CD4-positive, alpha-beta T cell treated with Interleukin-15 for 1 hour (primary cell): ENCODE results near the gene SGTA.
"Not testable (repeated sequence)": the region's sequence is repeated elsewhere in the genome, so short reads cannot be mapped to it uniquely, and the experiment has no call there.

Source experiments
- DNase-seq: peaks from one replicate; pipeline ENCODE4 v3.0.0-alpha.2; 2020

Gene SGTA

DNA sequence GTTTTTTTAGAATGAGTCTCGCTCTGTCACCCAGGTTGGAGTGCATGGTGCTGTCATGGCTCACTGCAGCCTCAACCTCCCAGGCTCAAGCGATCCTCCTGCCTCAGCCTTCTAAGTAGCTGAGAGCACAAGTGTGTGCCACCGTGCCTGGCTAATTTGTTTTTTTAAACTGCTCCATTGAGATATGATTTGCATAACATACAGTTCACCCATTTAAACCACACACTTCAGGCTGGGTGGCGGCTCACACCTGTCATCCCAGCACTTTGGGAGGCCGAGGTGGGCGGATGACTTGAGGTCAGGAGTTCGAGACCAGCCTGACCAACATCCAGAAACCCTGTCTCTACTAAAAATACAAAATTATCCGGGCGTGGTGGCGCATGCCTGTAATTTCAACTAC lies 9.6 kb upstream of the SGTA start:
- DNase-seq = not testable (repeated sequence)

DNA sequence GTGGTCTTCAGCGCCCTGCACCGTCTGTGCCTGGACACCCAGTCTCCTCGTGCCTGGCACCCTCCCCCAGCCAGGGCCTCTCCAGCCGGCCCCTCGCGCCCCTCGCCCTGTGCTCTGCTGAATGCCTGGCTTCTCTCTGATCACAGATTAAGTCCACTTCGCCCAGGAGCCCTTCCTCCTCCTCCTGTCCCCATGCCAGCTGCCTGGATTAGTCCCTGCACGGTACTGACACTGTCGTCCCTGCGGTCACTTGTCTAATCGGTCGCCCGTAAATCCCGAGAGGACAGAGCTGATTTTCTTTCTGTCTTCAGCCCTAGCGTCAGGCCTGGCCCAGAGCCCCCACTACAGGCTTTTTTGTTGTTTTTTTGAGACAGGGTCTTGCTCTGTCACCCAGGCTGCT lies 8.8 kb upstream of the SGTA start:
- no peak for DNase-seq

DNA sequence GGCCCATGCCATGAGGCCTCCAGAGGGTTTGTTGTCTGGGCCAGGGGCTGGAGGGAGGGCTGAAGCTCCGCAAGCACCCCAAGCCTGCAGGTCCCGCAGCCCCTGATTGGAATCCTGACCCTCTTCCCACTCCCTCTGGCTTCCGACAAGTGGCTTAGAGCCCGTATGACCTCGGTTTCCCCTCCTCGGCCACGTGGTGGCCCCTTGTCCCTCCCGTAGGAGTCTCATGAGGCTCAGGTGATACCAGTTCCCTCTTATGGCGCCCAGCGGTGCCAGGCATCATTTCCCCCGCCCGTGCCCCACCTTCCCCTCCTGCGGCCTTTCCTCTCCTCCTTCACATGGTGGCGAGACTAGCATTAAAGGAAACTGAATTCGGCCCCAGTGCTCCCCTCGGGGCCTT lies 8.4 kb upstream of the SGTA start:
- no peak for DNase-seq

DNA sequence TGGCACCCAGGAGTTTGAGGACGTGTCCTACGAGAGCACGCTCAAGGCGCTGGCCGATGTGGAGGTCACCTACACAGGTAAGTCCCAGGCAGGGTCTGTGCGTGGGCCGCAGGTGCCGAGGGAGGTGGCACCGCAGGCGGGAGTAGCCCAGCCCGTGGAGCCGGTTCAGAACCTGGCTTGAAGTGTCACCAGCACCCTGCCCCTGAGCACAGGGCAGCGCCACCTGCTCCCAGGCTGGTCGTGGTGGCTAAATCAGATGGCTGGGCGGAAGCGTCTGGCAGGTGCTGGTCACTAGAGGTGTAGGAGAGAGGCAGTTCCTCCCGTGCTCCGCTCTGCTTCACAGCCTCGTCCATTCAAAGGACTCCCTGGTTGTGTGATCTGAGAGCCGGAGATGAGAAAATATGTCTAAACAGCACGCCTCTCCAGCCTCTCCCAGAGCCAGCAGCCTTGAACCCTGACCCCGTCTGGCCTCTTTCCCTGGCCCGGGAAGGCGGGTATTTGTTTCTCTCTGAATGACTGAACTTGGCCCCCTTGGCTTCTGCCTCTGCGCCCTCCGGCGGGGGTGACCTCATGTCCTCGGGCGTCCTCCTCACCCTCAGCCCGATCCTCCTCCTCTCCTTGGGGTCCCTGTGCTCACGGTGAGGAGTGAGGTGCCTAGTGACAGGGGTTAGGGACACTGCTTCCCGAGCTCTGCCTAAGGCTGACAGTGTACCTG lies 7.6 kb upstream of the SGTA start:
- no peak for DNase-seq

DNA sequence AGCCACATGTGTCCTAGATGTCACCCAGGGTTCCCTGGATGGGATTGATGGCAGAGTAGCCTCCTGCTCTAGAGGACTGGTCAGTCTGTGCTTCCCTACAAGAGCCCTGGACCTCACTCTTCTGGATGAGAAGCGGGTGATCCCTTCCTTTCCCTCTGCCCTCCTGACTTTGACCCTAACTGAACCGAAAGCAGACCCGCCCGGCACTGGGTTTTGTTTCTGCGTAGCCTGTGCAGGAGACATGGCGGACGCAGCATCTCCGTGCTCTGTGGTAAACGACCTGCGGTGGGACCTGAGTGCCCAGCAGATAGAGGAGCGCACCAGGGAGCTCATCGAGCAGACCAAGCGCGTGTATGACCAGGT lies 7.1 kb upstream of the SGTA start:
- no peak for DNase-seq

DNA sequence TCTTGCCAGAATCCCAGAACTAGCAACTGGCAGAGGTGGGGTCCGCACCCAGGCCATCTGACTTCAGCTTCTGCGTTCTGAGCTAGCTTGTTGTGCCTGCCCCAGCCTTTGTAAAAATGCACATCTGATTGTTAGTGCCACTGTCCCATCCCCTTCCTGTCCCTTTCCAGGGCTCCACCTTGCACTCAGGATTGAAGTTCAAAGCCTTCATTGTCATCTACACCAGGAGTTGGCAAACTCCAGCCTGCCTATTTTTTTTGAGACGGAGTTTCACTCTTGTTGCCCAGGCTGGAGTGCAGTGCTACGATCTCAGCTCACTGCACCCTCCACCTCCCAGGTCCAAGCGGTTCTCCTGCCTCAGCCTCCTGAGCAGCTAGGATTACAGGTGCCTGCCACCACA lies 5.2 kb upstream of the SGTA start:
- no peak for DNase-seq

DNA sequence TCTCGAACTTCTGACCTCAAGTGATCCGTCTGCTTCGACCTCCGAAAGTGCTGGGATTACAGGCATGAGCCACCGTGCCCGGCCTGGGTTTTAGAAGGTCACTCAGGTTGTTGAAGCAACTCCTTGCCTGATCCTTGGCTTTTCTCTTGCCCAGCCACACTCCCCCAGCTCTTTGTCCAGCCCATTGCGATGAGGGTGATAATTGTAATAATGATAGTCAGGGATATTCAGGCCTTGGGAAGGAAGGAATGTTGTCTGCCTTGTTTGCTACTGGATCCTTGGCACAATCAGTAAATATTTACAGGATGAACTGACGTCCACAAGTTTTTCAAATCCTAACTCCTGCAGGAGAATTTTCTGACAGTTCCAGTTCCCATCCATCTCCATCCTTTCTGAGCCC lies 4.0 kb upstream of the SGTA start:
- no peak for DNase-seq

DNA sequence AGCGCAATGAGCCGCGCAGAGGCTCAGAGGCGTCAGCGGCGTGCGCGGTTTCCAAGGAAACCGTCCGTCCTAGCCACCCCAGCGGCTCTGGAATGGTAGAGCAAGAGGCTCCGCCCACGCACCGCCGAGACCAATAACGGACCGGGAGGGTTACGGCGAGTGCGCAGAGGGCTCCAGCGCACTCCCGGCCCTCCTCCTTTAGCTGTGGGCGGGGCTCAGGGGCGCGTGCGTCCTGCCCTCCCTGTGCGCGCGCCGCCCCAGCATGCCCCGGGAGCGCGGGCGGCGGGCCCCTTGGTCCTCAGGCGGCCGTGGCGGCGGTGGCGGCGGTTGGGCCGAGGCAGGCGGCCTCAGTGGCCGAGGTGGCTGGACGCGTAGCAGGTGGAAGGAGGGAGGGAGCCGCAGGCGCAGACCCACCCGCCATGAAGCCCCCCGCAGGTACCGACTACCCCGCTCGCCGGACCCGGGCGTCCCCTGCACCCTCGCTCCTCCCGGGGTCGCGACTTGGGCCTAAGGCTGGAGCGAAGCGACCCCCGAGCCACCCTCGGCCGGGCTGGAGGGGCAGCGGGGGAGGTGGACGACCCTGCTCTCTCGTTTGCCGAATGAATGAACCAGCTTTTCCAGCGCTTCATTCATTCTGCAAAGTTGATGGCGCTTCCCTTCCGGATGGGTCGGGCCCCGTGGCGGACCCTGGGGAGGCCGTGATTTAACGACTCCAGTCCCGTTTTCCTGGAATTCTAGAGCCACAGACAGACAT lies 2.3 kb upstream of the SGTA start, which contains the start of gene THOP1:
Gene THOP1 (plus strand): TSS at position 260 of the 754 bp plus-strand sequence. CDS start 160 bp downstream, at position 420.
- DNase-seq = peak; percentile 99

DNA sequence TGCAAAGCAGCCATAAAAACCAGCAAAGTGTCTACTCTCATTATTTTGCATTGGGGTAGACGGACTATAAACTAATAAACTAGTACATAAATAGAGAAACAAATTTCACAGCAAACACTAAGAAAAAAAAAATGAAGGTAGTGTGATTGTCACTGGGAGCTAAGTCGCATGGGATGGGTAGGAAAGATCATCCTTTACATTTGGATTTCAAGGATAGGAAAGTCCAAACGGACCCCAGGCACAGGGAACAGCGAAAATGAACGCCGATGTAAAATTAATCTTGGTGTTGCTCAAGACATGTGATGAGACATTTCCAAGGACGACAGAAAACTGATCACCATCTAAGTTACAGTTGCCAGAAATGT lies 690 bp upstream of the SGTA start:
- DNase-seq = no peak

DNA sequence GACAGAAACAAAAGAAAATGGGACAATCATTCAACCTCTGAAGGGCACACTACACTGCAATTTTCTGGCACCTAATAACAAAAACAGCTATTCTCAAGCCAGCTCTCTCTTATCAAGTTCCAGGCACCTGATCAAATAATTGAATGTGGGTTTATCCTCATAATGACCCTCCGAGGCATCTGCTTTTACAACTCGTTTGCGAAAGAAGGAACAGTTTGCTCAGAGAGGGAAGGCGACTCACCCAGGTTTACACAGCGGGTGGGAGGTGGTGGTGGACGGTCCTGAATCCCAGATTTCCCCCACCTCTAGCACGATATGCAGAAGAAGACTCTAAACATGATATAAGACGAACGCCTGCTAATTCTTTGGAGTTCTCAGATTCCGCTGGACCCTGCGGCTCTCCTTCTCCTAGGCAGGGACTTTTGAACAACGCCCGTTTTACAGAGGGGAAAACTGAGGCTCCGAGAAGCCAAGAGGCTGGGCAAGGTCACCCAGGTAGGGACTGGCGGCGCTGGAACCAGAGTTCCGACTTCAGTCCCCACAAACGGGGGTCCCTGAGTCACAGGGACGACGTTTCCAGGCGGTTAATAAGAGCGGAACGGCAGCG lies 641 bp downstream of the SGTA start:
- no peak for DNase-seq

DNA sequence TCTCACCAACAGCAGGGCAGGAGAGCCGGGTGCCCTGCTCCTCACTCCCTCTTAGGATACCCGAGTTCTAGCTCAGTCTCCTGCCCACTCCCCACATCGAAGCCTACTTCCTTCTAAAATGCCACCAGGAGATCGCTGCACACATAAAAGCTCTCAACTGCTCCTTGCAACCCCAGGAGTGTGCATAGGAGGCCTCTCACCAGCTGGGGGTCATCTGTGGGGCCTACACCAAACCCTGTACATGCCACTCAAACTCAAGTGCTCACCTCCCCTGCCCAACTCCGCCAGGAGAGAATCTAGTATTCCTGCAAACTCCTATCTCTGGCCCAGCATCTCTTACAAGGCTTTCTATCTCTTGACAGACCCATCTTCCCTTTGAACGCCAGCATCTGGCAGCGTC lies 2.8 kb downstream of the SGTA start:
- no peak for DNase-seq

DNA sequence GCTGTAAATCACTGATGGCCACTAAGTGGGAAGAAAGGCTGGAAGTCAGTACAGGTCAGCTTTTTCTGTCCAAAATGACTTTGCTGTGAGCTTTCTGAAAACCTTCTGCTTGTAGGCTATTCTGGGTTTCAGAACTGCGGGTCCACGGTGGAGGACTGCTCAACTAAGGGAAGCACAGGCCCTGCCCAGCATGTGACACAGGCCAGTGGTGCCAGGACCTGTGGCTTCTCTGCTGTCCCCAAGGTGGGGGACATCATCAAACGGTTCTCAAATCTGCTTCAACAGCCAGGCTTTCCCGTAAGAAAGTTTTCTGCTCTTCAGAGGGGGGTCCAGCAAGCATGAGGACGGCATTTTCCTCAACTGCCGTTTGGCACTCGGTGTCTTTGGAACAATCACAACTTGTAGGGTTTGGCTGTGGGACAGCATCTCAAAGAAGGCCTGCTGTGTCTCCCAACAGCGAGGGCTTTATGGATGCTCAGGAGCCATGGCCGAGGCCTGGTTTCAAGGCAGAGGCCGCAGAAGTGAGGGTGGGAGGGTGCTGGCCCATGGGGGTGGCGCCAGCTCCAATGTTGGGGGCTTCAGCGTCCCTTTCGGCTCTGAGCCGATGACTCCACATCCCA lies 3.8 kb downstream of the SGTA start:
- no peak for DNase-seq

DNA sequence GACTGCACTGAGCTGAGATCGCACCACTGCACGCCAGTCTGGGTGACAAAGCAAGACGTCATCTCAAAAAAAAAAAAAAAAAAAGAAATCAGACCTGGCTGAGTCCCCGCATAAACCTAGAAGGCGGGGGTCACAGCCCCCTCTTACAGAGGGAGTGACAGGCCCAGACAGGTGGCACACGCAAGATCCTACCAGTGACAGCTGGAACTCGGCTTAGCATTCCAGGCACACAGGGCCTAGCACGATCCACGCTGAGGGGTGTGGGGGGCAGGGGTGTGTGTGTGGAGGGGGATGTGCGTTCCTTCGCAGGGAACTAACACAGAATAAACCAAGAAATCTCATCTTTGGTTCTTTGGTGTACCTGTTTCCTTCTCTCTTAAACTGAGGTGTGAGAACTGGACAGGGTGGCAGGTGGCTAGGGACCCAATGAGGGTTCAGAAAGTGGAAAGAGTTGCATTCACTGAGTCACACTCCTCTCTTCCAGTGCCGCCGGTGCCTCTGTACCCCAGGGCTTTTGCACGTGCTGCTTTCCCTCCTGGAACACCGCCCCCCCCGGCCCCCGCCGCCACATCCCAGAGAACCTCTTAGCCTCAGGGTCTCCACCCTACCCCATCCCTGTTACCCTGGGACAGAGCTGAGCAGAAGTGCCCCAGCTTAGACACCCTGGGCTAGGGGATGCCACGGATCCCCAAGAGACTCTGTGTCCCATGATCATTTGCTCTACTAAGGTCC lies 5.0 kb downstream of the SGTA start:
- DNase-seq = no peak

DNA sequence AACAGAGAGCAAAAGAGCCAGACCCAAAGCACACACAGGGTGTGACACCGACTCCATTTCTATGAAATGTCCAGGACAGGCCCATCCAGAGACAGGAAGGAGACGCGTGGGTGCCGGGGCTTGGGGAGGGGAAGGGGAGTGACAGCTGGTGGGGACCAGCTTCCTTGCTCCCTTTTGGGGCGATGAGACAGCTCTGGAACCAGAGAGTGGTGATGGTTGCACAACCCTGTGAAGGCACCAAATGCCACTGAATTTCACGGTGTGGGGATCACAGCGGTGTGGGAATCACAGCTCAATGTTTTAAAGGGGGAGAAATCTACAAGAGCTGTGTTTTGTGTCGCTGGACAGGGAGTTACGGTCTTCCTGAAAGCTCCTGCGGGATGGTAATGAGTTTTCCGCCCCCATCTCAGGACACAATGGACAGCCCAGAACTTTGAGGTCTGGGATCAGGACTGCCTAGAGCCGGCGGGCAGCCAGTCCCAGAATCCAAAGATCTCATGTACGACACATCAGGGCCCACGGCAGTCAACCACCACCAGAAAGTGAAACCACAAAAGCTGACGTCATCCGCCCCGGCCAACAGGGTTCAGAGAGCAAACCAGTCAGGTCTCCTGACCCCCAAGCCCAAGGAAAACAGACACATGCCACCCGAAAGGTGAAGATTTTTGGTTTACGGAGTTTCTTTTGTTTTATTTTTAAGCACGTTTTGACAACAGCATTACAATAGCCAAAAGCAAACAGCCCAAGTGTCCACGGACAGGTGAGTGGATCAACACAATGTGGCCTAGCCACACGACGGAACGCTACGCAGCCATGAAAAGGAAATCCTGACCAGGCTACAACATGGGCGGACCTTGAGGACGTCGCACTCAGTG lies 7.3 kb downstream of the SGTA start:
- DNase-seq = peak; percentile 71

DNA sequence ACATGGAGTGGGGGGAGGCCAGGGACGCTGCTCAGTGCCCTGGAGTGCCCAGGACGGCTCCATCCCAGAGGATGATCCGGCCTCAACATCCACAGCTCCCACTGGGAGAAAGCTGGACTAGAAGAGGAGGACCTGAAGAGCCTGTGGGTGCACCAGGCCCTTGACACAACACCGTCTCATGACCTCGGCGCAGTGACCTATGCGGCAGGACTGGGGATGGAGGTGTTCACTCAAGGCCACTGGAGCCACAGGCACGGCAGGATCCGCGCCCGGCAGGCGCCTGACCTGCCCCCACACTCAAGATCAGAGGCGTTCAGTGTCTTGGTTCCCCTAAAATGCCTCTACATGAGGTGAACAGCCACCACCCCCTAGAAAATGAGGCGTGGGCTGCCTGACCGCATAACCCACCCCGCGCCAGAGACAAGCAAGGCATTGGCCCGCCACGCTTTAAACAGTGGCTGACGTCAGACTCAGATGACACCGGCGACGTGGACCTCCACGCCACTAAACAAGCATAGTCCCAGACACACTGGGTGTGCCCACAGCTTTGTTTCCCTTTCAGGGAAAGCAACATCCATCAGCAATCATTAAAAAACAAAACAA lies 8.0 kb downstream of the SGTA start:
- peak; percentile 27 for DNase-seq

DNA sequence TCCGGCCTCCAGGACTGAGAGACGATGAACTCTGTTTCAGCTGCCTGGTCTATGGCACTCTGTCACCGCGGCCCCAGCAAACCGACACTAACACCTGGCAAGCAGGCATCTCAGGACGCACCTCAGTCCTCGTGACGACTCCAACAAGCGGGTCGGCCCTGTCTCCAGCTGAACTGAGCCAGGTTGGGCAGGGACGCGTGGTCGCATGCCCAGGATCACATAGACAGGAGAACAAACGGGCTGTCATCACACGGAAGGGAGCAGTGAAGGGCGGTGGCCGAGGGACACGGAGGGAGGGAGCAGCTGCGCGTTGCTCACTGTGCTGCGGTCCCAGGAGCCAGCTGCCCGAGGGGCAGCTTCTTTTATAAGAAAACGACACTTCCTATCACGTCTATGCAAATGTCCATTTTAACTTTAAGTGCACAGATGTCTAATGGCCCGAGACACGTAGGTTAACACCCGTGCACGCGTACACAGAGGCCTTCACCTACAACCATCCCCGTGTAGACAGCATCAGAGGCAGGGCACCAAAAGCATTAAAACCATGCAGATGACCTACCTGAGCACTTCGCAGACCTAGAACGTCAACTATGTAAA lies 8.9 kb downstream of the SGTA start:
- no peak for DNase-seq

DNA sequence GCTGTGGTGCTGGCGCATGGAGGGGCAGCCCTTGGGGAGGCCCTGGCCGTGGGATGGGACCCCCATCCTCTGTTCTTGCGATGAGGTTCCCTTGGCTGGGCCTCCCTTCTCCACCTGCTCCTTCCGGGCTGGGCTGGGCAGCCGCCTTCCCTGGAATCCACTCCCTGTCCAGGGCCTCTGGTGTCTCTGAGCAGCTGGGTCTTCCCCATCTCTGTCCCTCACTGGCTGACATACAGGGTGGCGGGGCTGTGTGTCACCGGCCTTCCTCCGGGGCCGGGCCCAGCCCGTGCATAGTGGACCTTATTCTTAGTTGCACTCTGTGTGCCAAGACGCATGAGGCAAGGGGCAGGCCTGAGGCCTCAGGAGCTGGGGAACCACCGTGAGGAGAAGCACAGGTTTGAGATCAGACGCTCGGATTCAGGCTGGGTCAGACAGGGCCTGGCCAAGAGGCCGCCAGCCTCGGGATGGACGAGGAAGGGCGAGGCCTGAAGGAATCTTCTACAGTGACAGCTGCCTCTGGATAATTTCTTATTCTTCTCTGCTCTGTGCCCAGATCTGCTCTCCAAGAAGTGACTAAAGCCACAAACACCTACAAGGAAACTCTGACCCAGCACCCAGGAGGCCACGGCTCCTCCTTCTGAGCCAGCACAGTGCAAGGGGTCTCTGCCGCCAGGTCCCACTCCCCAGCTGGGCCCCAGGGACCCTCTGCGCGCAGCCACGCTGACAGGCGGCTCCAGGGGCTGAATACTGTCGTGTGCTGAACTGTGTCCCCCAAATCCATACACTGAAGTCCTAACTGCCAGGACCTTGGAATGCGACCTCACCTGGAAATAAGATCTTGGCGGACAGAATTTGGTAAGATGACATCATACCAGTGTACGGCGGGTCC lies 11.0 kb downstream of the SGTA start:
- no peak for DNase-seq

DNA sequence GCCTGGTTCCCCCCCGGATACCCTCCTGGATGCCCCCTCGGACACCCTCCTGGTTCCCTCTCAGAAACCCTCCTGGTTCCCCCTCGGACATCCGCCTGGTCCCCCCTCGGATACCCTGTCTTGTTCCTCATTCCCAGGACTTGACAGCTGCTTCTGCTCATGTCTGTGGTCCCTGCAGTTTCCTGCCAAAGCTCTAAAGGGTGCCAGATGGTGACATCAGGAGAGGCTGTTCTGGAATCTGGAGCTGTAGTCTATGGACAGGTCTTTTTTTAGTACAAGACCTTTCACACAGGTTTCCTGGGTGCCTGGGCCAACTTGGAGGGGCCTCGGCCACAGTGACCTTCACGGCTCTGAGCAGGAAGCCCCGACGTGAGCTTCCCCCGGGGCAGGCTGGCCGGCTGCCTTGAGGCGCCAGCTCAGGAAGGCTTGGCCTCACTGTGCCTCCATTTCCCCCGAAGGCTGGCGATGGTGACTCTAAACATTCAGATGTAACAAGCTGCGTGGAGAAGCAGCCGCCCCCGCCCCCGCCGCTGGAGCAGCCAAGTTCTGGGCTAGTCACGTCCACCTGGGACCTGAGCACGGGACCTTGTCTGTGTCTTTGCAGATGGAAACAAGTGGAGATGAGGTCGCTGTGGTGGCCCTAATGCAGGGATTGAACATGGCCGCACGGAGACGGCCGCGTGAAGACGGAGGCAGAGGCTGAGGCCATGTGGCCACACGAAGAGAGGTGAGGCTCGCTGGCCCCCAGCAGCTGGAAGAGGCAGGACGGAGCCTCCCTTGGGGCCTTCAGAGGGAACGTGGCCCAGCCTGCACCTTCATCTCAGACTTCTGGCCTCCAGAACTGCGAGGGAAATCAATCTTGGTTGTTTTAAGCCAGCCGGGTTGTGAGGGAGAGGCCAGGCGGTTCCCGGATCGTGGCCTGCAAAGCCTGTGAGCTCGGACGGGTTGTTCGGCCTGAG lies 12.7 kb downstream of the SGTA start:
- no peak for DNase-seq

DNA sequence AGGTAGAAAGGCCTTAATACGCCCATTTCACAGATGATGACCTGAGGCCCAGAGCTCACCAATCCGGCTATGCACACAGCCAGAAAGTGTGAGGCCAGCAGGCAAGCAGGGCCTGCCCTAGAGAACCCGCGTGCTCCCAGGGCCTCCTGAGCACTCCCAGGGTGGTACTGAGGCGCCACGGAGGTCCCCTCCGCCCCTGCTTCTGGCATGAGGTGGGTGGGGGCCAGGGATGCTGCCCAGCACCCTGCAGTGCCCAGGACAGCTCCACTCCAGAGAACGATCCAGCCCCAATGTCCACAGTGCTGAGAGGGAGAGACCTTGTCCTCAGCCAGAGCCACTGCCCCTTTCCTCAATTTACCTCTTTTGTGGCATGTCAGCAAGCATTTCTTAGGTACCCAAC lies 13.9 kb downstream of the SGTA start:
- DNase-seq = no peak
